Smooth muscle cell (in vitro differentiated cells): ENCODE measurements around the gene MLF2. TPM values are rescaled to one million over a fixed set of nuclear protein-coding genes. Genes with fewer than 3 reads are reported as not detected.
"Not testable (repeated sequence)": the region's sequence is repeated elsewhere in the genome, so short reads cannot be mapped to it uniquely, and the experiment has no call there.

Experiments
- DNase-seq: peaks from one replicate; lab custom pipeline; 2025; ENCODE audit not compliant: unreplicated experiment; lab: John Stamatoyannopoulos, UW
- H2AFZ ChIP-seq: fragments of 200-600 bp; sonication (generic); 2 replicates; pipeline ENCODE4 v1.6.0; 2016; ENCODE audit warnings: antibody characterized with exemption, low read depth, mild to moderate bottlenecking
- H3F3A ChIP-seq: fragments of 200-600 bp; sonication (generic); 2 replicates; pipeline ENCODE4 v1.6.0; 2017; ENCODE audit warnings: antibody characterized with exemption, low read depth
- H3K27ac ChIP-seq: fragments of 200-600 bp; sonication (generic); 2 replicates; pipeline ENCODE4 v1.5.1; 2016; ENCODE audit warnings: low read depth, mild to moderate bottlenecking
- H3K27me3 ChIP-seq: fragments of 200-600 bp; sonication (generic); 2 replicates; pipeline ENCODE4 v1.6.1; 2016; ENCODE audit warnings: low read depth, mild to moderate bottlenecking
- H3K36me3 ChIP-seq: fragments of 200-600 bp; sonication (generic); 2 replicates; pipeline ENCODE4 v1.5.1; 2016; ENCODE audit warnings: low read depth
- H3K4me1 ChIP-seq: fragments of 200-600 bp; sonication (generic); 2 replicates; pipeline ENCODE4 v1.5.1; 2016; ENCODE audit warnings: low read depth
- H3K4me2 ChIP-seq: fragments of 200-600 bp; sonication (generic); 2 replicates; pipeline ENCODE4 v1.6.0; 2016; ENCODE audit warnings: mild to moderate bottlenecking
- H3K4me3 ChIP-seq: fragments of 200-600 bp; sonication (generic); 2 replicates; pipeline ENCODE4 v1.5.1; 2016; ENCODE audit warnings: mild to moderate bottlenecking
- H3K79me2 ChIP-seq: fragments of 200-600 bp; sonication (generic); 2 replicates; pipeline ENCODE4 v1.6.0; 2016; ENCODE audit warnings: low read depth, mild to moderate bottlenecking
- H3K9ac ChIP-seq: fragments of 200-600 bp; sonication (generic); 2 replicates; pipeline ENCODE4 v1.6.0; 2016; ENCODE audit warnings: low read depth
- H3K9me3 ChIP-seq: fragments of 200-600 bp; sonication (generic); replicated peaks from 2 replicates; pipeline ENCODE4 v1.5.1; 2016; ENCODE audit warnings: low read depth
- H4K20me1 ChIP-seq: fragments of 200-600 bp; sonication (generic); 2 replicates; pipeline ENCODE4 v1.6.0; 2016; ENCODE audit warnings: low read depth
- WGBS: methylation state at CpG from one replicate; pipeline ENCODE4 v1.1.7; 2016; ENCODE audit warnings: low lambda C conversion rate; 5-methylcytosine and 5-hydroxymethylcytosine counted together
- polyA plus RNA-seq: library from polyadenylated mRNA; unstranded; fragments of >200 nt; fragmentation: Nextera tagmentation; extraction: Ambion mirVana; gene quantifications from 2 replicates; pipeline ENCODE4 v1.2.1, GENCODE V29; 2016
- total RNA-seq: library from RNA; depleted of rRNA; stranded (reverse); fragments of >200 nt; gene quantifications from 2 replicates; pipeline ENCODE4 v1.2.3, GENCODE V29; 2014
- TF ChIP-seq, protein P1 (sequence below): fragments of 200-600 bp; sonication (generic); IDR thresholded peaks from 2 replicates; pipeline ENCODE4 v1.5.1; 2017; ENCODE audit warnings: borderline replicate concordance, mild to moderate bottlenecking, antibody characterized with exemption; ENCODE audit not compliant: insufficient read depth, poor library complexity, severe bottlenecking

The MLF2 gene
- total and polyA plus RNA-seq, 2 experiments from 2014 or later: 185 to 381 TPM

DNA sequence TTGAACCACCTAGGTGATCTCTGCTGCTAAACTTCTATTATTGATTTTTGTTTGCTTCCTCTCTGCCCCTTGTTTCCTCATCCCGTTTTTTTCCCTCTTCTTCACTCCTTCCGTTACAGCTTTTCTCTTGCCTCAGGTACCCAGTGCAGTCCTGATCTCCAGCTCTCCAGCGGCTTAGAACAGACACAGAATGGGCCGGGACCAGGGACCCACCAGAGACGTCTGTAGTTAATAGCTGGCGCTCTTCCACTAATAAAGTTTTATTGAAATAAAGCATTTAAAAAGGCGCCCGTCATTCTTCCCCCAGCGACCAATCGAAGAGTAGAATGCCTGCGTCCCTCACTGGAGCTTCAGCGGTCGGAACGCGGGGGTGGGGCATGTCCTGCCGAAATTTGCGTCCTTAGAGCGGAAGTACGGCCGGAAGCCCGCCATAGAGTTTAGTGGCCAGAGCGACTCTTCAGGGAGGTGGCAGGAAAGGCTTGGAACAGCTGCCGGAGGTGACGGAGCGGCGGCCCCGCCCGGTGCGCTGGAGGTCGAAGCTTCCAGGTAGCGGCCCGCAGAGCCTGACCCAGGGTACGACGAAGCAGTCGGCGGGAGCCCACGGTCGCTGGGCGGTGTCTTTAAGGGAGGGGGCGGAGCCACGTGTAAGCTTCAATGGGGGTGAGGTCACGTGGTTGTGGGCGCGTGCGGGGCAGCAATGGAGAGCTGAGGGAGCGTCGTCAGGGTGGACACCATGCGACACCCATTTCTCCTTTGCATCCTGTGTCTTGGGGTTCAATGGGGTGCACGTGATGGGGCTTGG lies 29.1 kb downstream of the MLF2 start, which contains the start of gene COPS7A:
Gene COPS7A, plus strand, starts transcription at position 440 of the 802 bp plus-strand sequence. CDS start 611 bp downstream, outside the sequence.
- under 1% methylated on average over 41 of the region's 49 CpGs for WGBS
- H3K27me3 ChIP-seq: no peaks in the 10 kb centered on the region
- H2AFZ ChIP-seq: peak within 1 kb of the TSS; percentile 97
- DNase-seq: peak; percentile 93
- peak within 1 kb of the TSS; percentile 80 for H3K4me3 ChIP-seq
- peaks cover 6% of the 10 kb centered on the region for H3K36me3 ChIP-seq
- H3K27ac ChIP-seq: peak within 1 kb of the TSS; percentile 90
- H3K4me1 ChIP-seq: peaks cover 5% of the 10 kb centered on the region
- peak within 1 kb of the TSS; percentile 80 for H3K9ac ChIP-seq
- H3F3A ChIP-seq: peaks cover 3% of the 10 kb centered on the region
- peak within 1 kb of the TSS; percentile 92 for H3K4me2 ChIP-seq
- H4K20me1 ChIP-seq: no peaks in the 10 kb centered on the region
- TF ChIP-seq, protein P1, sequence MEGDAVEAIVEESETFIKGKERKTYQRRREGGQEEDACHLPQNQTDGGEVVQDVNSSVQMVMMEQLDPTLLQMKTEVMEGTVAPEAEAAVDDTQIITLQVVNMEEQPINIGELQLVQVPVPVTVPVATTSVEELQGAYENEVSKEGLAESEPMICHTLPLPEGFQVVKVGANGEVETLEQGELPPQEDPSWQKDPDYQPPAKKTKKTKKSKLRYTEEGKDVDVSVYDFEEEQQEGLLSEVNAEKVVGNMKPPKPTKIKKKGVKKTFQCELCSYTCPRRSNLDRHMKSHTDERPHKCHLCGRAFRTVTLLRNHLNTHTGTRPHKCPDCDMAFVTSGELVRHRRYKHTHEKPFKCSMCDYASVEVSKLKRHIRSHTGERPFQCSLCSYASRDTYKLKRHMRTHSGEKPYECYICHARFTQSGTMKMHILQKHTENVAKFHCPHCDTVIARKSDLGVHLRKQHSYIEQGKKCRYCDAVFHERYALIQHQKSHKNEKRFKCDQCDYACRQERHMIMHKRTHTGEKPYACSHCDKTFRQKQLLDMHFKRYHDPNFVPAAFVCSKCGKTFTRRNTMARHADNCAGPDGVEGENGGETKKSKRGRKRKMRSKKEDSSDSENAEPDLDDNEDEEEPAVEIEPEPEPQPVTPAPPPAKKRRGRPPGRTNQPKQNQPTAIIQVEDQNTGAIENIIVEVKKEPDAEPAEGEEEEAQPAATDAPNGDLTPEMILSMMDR: no peak
- H3K79me2 ChIP-seq: peaks cover 3% of the 10 kb centered on the region
- no peaks in the 10 kb centered on the region for H3K9me3 ChIP-seq

DNA sequence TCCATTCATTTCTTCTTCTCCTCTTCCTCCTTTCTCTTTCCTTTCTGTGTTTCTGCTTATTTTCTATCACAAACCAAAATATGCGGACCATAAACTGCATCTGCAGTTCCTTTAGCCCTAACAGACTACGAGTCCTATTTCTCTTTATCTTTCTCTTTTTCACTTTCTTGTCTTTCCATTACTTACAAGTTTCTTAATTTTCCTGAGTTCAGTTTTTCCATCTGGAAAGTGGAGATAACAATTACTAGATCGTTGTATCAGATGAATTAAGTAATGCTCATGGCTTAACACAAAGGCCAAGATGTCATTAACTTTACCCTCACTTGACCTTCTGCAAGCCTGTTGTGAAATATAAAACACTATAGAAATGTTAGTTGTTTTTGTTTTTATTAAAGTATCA lies 30.1 kb downstream of the MLF2 start:
- Histone ChIP-seq H3K4me3 (peak overlapping the region; percentile 80), H3K36me3 (no peaks in the 10 kb centered on the region), H2AFZ (peak overlapping the region; percentile 97), H3F3A (peaks cover 3% of the 10 kb centered on the region), H4K20me1 (no peaks in the 10 kb centered on the region), H3K4me1 (peaks cover 5% of the 10 kb centered on the region), H3K79me2 (peaks cover 3% of the 10 kb centered on the region), H3K4me2 (peak overlapping the region; percentile 92), H3K27ac (peak overlapping the region; percentile 90), H3K27me3 (no peaks in the 10 kb centered on the region), H3K9ac (no peak overlapping the region), H3K9me3 (no peaks in the 10 kb centered on the region)
- DNase-seq: no peak
- TF ChIP-seq, protein P1: no peak
- 82% methylated on average over 3 of the region's 3 CpGs for WGBS

DNA sequence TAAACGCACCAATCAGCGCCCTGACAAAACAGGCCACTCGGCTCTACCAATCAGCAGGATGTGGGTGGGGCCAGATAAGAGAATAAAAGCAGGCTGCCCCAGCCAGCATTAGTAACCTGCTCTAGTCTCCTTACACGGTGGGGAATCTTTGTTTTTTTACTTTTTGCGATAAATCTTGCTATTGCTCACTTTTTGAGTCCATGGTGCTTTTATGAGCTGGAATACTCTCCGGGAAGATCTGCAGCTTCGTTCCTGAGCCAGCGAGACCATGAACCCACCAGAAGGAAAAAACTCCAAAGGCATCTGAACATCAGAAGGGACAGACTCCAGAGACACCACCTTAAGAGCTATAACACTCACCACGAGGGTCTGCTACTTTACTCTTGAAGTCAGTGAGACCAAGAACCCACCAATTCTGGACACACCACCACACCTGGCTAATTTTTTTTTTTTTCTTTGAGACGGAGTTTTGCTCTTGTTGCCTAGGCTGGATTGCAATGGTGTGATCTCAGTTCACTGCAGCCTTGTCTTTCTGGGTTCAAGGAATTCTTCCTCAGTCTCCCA lies 36.0 kb downstream of the MLF2 start:
- no peak overlapping the region for H3K4me2 ChIP-seq
- H2AFZ ChIP-seq: no peak overlapping the region
- no peaks in the 10 kb centered on the region for H3F3A ChIP-seq
- no peak overlapping the region for H3K27ac ChIP-seq
- H3K4me3 ChIP-seq: no peak overlapping the region
- H3K36me3 ChIP-seq: no peaks in the 10 kb centered on the region
- no peaks in the 10 kb centered on the region for H3K4me1 ChIP-seq
- no peaks in the 10 kb centered on the region for H3K27me3 ChIP-seq
- 93% methylated on average over 10 of the region's 10 CpGs for WGBS
- H4K20me1 ChIP-seq: no peaks in the 10 kb centered on the region
- TF ChIP-seq, protein P1: no peak
- no peaks in the 10 kb centered on the region for H3K9me3 ChIP-seq
- DNase-seq: no peak
- no peaks in the 10 kb centered on the region for H3K79me2 ChIP-seq
- no peak overlapping the region for H3K9ac ChIP-seq

DNA sequence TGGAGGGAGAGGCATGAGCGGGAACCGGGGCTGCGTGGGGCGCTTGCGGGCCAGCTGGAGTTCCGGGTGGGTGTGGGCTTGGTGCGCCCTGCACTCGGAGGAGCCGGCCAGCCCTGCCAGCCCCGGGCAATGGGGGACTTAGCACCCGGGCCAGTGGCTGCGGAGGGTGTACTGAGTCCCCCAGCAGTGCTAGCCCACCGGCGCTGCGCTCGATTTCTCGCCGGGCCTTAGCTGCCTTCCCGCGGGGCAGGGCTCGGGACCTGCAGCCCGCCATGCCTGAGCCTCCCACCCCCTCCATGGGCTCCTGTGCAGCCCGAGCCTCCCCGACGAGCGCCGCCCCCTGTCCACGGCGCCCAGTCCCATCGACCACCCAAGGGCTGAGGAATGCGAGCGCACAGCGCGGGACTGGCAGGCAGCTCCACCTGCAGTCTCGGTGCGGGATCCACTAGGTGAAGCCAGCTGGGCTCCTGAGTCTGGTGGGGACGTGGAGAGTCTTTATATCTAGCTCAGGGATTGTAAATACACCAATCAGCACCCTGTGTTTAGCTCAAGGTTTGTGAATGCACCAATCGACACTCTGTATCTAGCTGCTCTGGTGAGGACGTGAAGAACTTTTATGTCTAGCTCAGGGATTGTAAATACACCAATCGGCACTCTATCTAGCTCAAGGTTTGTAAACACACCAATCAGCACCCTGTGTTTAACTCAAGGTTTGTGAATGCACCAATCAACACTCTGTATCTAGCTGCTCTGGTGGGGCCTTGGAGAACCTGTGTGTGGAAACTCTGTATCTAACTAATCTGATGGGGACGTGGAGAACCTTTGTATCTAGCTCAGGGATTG lies 36.7 kb downstream of the MLF2 start:
- not testable (repeated sequence) for DNase-seq, H3K79me2 ChIP-seq, H3K36me3 ChIP-seq, H3F3A ChIP-seq, H3K4me2 ChIP-seq, H3K4me1 ChIP-seq, H3K9me3 ChIP-seq, H2AFZ ChIP-seq, H3K4me3 ChIP-seq, H3K9ac ChIP-seq, H3K27ac ChIP-seq, H3K27me3 ChIP-seq, H4K20me1 ChIP-seq
- WGBS: 91% methylated on average over 13 of the region's 41 CpGs
